GM10847 (cell line): ENCODE measurements around the gene MYCBPAP.

Source experiments
- POLR2A ChIP-seq: IDR thresholded peaks from 2 replicates; pipeline ENCODE4 v1.6.1; 2011; ENCODE audit not compliant: insufficient read length; ENCODE audit errors: extremely low read depth

The MYCBPAP gene

DNA sequence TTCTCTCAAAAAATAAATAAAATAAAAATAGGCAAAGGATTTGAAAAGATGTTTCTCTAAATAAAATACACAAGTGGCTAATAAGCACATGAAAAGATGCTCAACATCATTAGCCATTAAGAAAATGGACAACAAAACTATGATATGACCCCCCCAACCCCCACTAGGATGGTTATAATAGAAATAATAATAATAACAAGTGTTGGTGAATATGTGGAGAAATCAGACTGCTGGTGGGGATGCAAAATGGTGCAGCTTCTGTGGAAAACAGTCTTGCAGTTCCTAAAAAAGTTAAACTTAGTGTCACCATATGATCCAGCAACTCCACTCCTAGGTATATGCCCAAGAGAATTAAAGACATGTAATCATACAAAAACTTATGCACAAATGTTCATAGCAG is 9.0 kb upstream of the MYCBPAP start:
- TF ChIP-seq POLR2A = no peak

DNA sequence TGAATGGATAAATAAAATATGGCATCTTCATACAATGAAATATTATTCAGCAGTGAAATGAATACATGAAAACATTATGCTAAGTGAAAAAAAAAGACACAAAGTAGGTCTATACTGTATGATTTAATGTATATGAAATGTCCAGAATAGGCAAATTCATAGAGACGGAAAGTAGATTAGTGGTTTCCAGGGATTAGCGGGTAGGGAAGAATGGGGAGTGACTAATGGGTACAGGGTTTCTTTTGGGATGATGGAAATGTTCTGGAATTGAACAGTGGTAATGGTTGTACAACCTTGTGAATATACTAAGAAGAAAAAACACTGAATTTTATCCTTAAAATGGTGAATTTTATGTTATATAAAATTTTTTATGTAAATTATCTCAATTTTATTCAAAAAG is 8.5 kb upstream of the MYCBPAP start:
- no peak for TF ChIP-seq POLR2A

DNA sequence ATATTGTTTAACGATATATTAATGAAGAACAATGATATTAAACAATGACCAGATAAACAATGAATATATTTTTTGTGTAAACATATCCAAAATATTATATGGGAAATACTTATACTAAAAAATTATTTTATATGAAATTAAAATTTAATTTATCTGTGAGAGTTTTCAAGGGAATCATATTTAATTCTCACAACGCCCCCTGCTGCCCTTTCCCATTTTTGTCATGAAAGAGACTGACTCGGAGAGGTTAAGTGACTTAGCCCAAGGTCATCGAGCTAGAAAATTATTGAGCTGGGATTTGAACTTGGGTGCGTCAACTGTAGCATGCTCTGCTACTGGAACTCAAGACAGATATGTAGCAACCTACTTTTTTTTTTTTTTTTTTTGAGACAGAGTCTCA is 7.2 kb upstream of the MYCBPAP start:
- TF ChIP-seq POLR2A = no peak

GRCh38 chr17:50502301-50502990 is 5.8 kb upstream of the MYCBPAP start:
- TF ChIP-seq POLR2A = no peak

GRCh38 chr17:50505591-50506130 is 2.6 kb upstream of the MYCBPAP start:
- TF ChIP-seq POLR2A = no peak

GRCh38 chr17:50506298-50506697 is 1.9 kb upstream of the MYCBPAP start:
- TF ChIP-seq POLR2A = no peak

GRCh38 chr17:50508573-50509460 is 578 bp downstream of the MYCBPAP start:
- TF ChIP-seq POLR2A = no peak

DNA sequence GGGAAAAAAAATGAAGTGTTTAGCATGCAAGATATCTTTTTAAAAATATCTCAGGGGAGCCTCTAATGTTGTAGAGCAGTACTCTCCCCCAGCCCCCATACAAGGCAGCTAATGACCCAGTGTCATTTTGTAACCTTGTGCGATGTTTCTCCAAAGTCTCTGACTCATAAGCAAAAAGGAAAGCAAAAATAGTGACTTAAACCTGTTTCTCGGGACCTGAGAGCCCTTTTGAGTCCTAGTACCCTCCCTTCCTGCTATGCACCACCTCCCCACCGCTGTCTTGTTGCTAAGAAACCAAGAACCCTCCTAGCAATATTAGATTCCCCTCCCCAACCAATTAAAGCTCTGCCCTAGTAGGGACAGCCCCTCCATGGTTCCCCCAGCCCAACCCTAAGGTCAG is 2.8 kb downstream of the MYCBPAP start:
- no peak for TF ChIP-seq POLR2A

GRCh38 chr17:50513495-50513894 is 5.3 kb downstream of the MYCBPAP start:
- TF ChIP-seq POLR2A = no peak

DNA sequence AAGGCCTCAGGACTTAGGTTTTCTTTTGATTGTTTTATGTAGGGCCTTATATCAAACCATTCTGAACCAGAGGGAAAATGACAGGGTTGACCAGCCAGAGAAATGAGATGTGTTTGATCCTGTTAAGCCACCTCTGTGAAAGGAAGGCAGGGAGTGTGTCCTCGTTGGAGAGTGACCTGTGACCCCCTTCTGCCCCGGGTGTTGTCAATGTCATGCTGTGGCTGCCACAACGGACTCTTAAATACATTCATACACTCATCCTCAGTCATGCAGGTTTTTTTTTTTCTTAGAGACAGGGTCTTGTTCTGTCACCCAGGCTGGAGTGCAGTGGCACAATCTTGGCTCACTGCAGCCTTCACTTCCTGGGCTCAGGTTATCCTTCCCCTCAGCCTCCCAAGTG is 6.1 kb downstream of the MYCBPAP start:
- no peak for TF ChIP-seq POLR2A

DNA sequence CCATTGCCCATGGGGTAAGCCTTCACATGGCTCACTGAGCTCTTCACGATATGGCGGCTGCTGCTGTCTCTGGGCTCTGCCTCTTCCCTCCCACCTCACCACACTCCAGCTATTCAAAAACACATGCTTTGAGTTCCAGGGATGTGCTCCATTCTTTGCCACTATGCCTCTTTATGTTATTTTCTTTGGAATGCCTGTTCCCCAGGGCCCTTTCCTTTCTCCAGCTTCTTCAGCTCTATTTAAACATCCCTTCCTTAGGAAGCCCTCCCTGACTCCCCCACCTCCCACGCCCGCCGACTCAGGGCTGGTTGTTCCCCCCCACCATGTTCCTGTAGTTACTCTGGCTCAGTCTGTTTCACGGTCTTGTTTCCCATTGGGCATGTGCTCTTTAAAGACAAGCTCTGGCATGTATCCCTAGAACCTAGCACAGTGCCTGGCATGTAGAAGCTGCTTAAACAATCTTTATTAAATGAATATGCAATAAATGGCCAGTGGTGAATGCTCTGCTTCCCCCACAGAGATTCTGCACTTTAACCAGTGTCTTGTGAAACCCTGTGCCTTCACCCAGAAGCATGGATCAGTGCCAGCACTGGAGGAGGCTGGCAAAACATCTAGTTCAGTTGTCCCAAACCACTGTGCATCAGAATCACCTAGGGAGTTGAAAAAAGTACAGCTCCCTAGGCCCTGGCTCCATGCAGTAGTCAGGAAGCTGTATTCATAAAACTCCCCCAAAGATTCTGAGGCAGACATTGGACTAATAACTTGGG is 6.9 kb downstream of the MYCBPAP start:
- TF ChIP-seq POLR2A = no peak

DNA sequence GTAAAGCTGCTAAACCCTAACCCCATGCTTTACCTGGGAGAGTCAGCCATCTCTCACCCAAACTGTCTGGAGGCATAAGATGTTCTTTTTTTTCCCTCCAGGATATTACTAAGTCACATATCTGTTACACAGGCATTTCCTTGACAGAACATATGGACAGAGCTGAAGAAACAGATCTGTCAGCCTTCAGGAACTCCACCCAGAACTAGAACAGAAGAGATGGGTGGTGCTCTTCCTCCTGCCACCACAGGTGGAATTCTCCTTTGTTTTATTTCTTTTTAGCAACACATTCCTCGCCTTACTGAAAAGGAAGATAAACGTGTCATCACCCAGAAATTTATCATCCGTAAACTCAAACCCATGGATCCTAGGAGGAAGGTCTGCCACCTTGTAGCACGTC is 8.8 kb downstream of the MYCBPAP start:
- TF ChIP-seq POLR2A = no peak

DNA sequence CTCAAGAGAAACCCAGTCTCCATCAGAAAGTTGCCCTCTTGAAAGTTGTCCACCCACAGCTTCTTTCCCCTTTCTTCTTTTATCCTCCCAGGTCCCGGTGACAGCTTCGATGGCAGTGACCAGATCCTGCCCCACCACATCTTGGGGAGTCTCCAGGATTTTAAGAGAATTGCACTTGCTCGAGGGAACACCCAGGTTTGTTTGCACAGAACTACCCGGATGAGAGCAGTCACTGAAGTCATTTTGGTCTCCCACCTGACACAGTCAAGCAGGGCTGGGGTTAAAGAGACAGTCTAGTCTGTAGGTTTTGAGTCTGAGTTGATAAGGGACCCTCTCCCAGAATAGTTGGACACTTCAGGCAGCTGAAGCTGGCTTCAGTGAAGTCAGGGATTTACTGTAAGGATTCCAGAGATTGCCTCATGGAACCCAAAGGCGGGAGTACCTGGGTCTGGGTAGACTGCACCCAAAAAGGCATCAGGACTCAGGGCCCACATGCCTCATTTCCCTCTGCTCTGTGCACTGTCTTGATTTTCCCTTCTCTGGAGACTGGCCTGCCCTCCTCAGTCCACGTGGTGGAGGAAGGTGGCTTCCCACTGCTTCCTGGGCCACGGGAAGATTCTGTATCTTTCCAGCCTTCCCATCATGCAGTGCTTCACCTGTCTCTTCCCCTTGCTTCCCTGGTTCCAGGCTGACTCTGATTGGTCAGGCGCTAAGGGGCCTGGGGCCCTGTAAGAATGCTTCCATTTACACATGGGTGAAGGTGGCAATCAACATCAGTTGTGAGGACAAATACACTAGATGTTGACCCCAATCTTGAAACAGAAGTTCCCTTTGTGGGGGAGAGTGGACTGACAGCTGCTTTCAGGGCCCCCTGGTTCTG is 9.5 kb downstream of the MYCBPAP start:
- TF ChIP-seq POLR2A = no peak

GRCh38 chr17:50518384-50519023 is 10.3 kb downstream of the MYCBPAP start:
- TF ChIP-seq POLR2A = no peak
